Parathyroid adenoma (tissue), 2 donors: ENCODE measurements around the gene RABGAP1.

Experiments used
- H2AFZ ChIP-seq: fragments of 300-600 bp; sonication (generic); one replicate; pipeline ENCODE4 v1.7.0; 2017; ENCODE audit warnings: antibody characterized with exemption, mild to moderate bottlenecking
- H3K27ac ChIP-seq: fragments of 300-600 bp; sonication (generic); one replicate; pipeline ENCODE4 v1.7.0; 2017
- H3K27me3 ChIP-seq: fragments of 300-600 bp; sonication (generic); one replicate; pipeline ENCODE4 v1.7.0; 2017; ENCODE audit warnings: low read length; ENCODE audit not compliant: control insufficient read depth, insufficient read depth
- H3K36me3 ChIP-seq: fragments of 300-600 bp; sonication (generic); one replicate; pipeline ENCODE4 v1.7.0; 2017; ENCODE audit warnings: low read length; ENCODE audit not compliant: control insufficient read depth, insufficient read depth
- H3K4me1 ChIP-seq: fragments of 300-600 bp; sonication (generic); one replicate; pipeline ENCODE4 v1.7.0; 2017; ENCODE audit warnings: control low read depth
- H3K4me2 ChIP-seq: fragments of 300-600 bp; sonication (generic); one replicate; pipeline ENCODE4 v1.7.0; 2017; ENCODE audit warnings: low read length
- H3K4me3 ChIP-seq: fragments of 300-600 bp; sonication (generic); one replicate; pipeline ENCODE4 v1.7.0; 2017; ENCODE audit warnings: low read depth, low read length
- H3K79me2 ChIP-seq: fragments of 300-600 bp; sonication (generic); one replicate; pipeline ENCODE4 v1.7.0; 2017; ENCODE audit warnings: control low read depth
- H3K9ac ChIP-seq: fragments of 300-600 bp; sonication (generic); one replicate; pipeline ENCODE4 v1.7.0; 2017; ENCODE audit warnings: mild to moderate bottlenecking
- H3K9me3 ChIP-seq: fragments of 300-600 bp; sonication (generic); one replicate; pipeline ENCODE4 v1.7.0; 2017; ENCODE audit warnings: low read length; ENCODE audit not compliant: control insufficient read depth
- CTCF ChIP-seq: fragments of 300-600 bp; sonication (generic); IDR thresholded peaks from one replicate; pipeline ENCODE4 v1.7.0; 2017; ENCODE audit warnings: antibody characterized with exemption, mild to moderate bottlenecking
- donor health status: primary hyperparathyroidism.

Gene RABGAP1

GRCh38 chr9:123020796-123021195 is 80.0 kb downstream of the RABGAP1 start:
- H3K36me3 ChIP-seq: no peaks in the 10 kb centered on the region
- TF ChIP-seq CTCF: no peak
- H3K9me3 ChIP-seq: no peaks in the 10 kb centered on the region
- H3K9ac ChIP-seq: no peak overlapping the region
- no peak overlapping the region for H3K4me2 ChIP-seq
- H3K27ac ChIP-seq: no peak overlapping the region
- H3K79me2 ChIP-seq: no peaks in the 10 kb centered on the region
- H3K4me3 ChIP-seq: no peak overlapping the region
- no peaks in the 10 kb centered on the region for H3K4me1 ChIP-seq
- H2AFZ ChIP-seq: no peak overlapping the region
- no peaks in the 10 kb centered on the region for H3K27me3 ChIP-seq

- Histone ChIP-seq H3K79me2 (no peaks in the 10 kb centered on the region), H3K4me2 (no peak overlapping the region), H3K4me3 (no peak overlapping the region), H2AFZ (no peak overlapping the region), H3K36me3 (no peaks in the 10 kb centered on the region), H3K4me1 (no peaks in the 10 kb centered on the region), H3K9ac (no peak overlapping the region), H3K9me3 (no peaks in the 10 kb centered on the region), H3K27ac (no peak overlapping the region), H3K27me3 (no peaks in the 10 kb centered on the region)
- no peak for TF ChIP-seq CTCF
Observed at GRCh38 chr9:123026425-123026824, 85.6 kb downstream of the RABGAP1 start.

- Histone ChIP-seq H3K4me2 (no peak overlapping the region), H3K4me3 (no peak overlapping the region), H2AFZ (no peak overlapping the region), H3K27me3 (no peaks in the 10 kb centered on the region), H3K4me1 (no peaks in the 10 kb centered on the region), H3K9ac (no peak overlapping the region), H3K79me2 (no peaks in the 10 kb centered on the region), H3K9me3 (no peaks in the 10 kb centered on the region), H3K27ac (no peak overlapping the region), H3K36me3 (no peaks in the 10 kb centered on the region)
- TF ChIP-seq CTCF: no peak
Observed at GRCh38 chr9:123027517-123027916, 86.7 kb downstream of the RABGAP1 start.

- Histone ChIP-seq H3K4me3 (no peak overlapping the region), H3K36me3 (no peaks in the 10 kb centered on the region), H3K9ac (no peak overlapping the region), H3K4me2 (no peak overlapping the region), H3K27ac (no peak overlapping the region), H3K79me2 (no peaks in the 10 kb centered on the region), H3K4me1 (no peaks in the 10 kb centered on the region), H3K27me3 (no peaks in the 10 kb centered on the region), H2AFZ (no peak overlapping the region), H3K9me3 (no peaks in the 10 kb centered on the region)
- TF ChIP-seq CTCF: no peak
Observed at GRCh38 chr9:123028136-123028535, 87.3 kb downstream of the RABGAP1 start.

GRCh38 chr9:123028973-123029372 is 88.2 kb downstream of the RABGAP1 start:
- TF ChIP-seq CTCF: no peak
- Histone ChIP-seq H2AFZ (no peak overlapping the region), H3K4me3 (no peak overlapping the region), H3K27me3 (no peaks in the 10 kb centered on the region), H3K9ac (no peak overlapping the region), H3K9me3 (no peaks in the 10 kb centered on the region), H3K79me2 (no peaks in the 10 kb centered on the region), H3K27ac (no peak overlapping the region), H3K36me3 (no peaks in the 10 kb centered on the region), H3K4me1 (no peaks in the 10 kb centered on the region), H3K4me2 (no peak overlapping the region)
